GM10248 (cell line): ENCODE results near the gene GTSF1L.

Source experiments
- CTCF ChIA-PET: fragments of 300-600 bp; sonication (Branson Sonifier 250); formaldehyde crosslinking; extraction: SDS; loops from one replicate; lab custom pipeline; 2021; ENCODE audit warnings: antibody characterized with exemption; lab: Yijun Ruan, JAX
- POLR2A ChIA-PET: fragments of 350-650 bp; sonication (Branson Sonifier 250); formaldehyde crosslinking; extraction: SDS; loops from one replicate; lab custom pipeline; 2020; ENCODE audit warnings: antibody characterized with exemption; lab: Yijun Ruan, JAX
- DNase-seq: peaks from one replicate; pipeline ENCODE4 v3.0.0; 2012; ENCODE audit errors: extremely low spot score
- CTCF ChIP-seq: IDR thresholded peaks from 2 replicates; pipeline ENCODE4 v1.5.1; 2012; ENCODE audit warnings: mild to moderate bottlenecking, low read depth; ENCODE audit errors: extremely low read depth, missing control alignments, control extremely low read depth

Gene GTSF1L

DNA sequence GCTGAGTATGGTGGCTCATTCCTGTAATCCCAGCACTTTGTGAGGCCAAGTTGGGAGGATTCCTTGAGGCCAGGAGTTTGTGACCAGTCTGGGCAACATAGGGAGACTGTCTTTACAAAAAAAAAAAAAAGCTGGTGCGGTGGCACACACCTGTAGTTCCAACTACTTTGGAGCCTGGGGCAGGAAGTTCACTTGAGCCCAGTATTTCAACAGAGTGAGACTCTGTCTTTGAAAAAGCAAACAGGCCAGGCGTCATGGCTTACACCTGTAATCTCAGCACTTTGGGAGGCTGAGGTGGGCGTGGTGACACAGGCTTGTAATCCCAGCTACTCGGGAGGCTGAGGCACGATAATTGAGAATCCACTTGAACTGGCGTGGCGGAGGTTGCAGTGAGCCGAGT is 31.2 kb downstream of the GTSF1L start:
- no peak for DNase-seq
- ChIA-PET CTCF (interaction anchor here (1.5 kb wide), 1 partner anchor 158 kb away, joined by 4 read pairs; no protein-coding TSS in a partner anchor), POLR2A (no interaction called here)
- TF ChIP-seq CTCF, result no peak

- CTCF ChIA-PET, result no interaction called here
- POLR2A ChIA-PET, result no interaction called here
- DNase-seq, result no peak
- no peak for TF ChIP-seq CTCF
These were observed 32.0 kb downstream of the GTSF1L start for GRCh38 chr20:43694763-43695162.

DNA sequence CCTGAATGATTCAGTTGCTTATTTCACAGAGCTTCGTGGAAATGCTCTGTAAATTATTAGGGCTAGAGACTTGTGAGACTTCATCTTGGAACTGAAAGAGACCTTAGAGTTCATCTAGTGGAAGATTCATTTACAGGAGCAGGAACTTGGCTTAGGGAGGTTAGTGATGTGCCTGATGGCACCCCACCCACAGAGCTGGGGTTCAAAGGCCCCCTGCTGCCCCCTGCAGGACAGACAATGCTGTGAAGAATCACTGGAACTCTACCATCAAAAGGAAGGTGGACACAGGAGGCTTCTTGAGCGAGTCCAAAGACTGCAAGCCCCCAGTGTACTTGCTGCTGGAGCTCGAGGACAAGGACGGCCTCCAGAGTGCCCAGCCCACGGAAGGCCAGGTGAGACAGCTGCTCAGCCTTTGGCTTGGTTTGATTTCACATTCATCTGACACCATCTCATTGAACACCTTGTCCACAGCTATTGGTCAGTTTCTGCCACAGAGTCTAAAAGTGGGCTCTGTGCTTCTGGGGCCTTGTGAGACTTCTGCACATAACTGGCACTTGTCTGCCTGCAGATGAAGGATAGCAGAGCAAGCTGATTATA is 34.8 kb downstream of the GTSF1L start:
- peak; percentile 68 for TF ChIP-seq CTCF
- peak; percentile 80 for DNase-seq
- ChIA-PET CTCF (interaction anchor here (0.6 to 3.4 kb wide), 42 partner anchors 8 to 429 kb away, joined by 3 to 108 read pairs (median 4); partner anchors contain the start of gene IFT52), POLR2A (interaction anchor here (1.7 kb wide), 1 partner anchor 235 kb away, joined by 4 read pairs; no protein-coding TSS in a partner anchor)

GRCh38 chr20:43690943-43691598 is 35.7 kb downstream of the GTSF1L start:
- POLR2A ChIA-PET, result interaction anchor here (1.7 kb wide), 1 partner anchor 234 kb away, joined by 4 read pairs; no protein-coding TSS in a partner anchor
- CTCF ChIA-PET, result interaction anchor here (0.7 to 6.3 kb wide), 30 partner anchors 9 to 430 kb away, joined by 3 to 108 read pairs (median 4); partner anchors contain the start of gene IFT52
- DNase-seq, result no peak
- TF ChIP-seq CTCF, result no peak

DNA sequence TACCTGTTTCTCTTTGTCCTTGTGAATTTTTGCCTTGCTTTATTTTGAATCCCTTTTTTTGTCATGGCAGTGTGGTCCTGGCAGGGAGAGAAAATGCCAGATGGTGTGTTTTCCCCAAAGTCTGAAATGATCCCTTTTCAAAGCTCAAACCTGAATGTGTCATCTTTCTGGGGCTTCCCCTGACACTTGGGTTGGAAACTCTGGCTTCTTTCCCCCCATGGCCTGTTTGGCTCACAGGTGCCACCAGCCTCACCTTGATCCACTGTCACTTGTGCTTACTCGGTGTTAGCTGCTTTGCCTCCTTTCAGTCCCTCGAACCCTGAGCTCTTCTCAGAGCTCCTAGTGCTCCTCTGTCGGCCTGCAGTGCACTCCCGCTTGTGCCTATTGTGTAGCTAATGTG is 37.6 kb downstream of the GTSF1L start:
- CTCF ChIA-PET, result interaction anchor here (0.8 to 6.3 kb wide), 15 partner anchors 8 to 501 kb away, joined by 3 to 52 read pairs (median 3); partner anchors contain the start of gene SRSF6
- no peak for DNase-seq
- TF ChIP-seq CTCF, result no peak
- POLR2A ChIA-PET, result no interaction called here

GRCh38 chr20:43686820-43687219 is 40.0 kb downstream of the GTSF1L start:
- TF ChIP-seq CTCF, result no peak
- POLR2A ChIA-PET, result no interaction called here
- no peak for DNase-seq
- CTCF ChIA-PET, result interaction anchor here (0.9 to 6.3 kb wide), 5 partner anchors 149 to 238 kb away, joined by 3 to 52 read pairs (median 4); partner anchors contain the start of gene SRSF6
